ENCODE results near the gene ZNF732. TPM values are rescaled to one million over a fixed set of nuclear protein-coding genes. Genes with fewer than 3 reads are reported as not detected.
A peak's percentile ranks its signal among the peaks of the same experiment; 100 is the strongest.

ZNF732 gene
- total and polyA plus RNA-seq, 12 donors = 0.12 to 0.19 (median 0.15) TPM; not detected in 9

- H3K9me3 ChIP-seq = peaks cover 0 to 43% (median 0%) of the 10 kb centered on the region in 11 donors
- DNase-seq (peak; percentile 92 to 99), ATAC-seq (peak; percentile 96 to 99 (median 98))
- H3K27ac ChIP-seq = peak within 1 kb of the TSS; percentile 73 to 98 (median 96)
- no peak for TF ChIP-seq CTCF (IDR thresholded peaks at IDR 0.05)
- H3K36me3 ChIP-seq = peaks cover 0 to 16% (median 0%) of the 10 kb centered on the region in 9 donors
- H3K4me3 ChIP-seq = peak within 1 kb of the TSS; percentile 65 to 97 (median 84)
- H3K4me1 ChIP-seq = peaks cover 3 to 34% (median 23%) of the 10 kb centered on the region in 9 donors
- intact Hi-C loops (cut with DNase I) = loop anchor here in 2 of 10 donors (10.0 kb wide), 1 partner anchor 93 kb away; no protein-coding TSS in a partner anchor
- no peaks in the 10 kb centered on the region for H3K27me3 ChIP-seq
- WGBS, 2 donors = 0% methylated on average over 59 of the region's 59 CpGs
Observed at GRCh38 chr4:337143-337931, 32.1 kb upstream of the ZNF732 start, which contains the start of gene ZNF141. Gene ZNF141 (plus strand): TSS chr4:337814. CDS start chr4:337984, 170 bp downstream.

- Histone ChIP-seq H3K27ac (peak overlapping the region; percentile 73 to 98 (median 96)), H3K36me3 (peaks cover 0 to 11% (median 0%) of the 10 kb centered on the region in 9 donors), H3K4me1 (peaks cover 3 to 34% (median 23%) of the 10 kb centered on the region in 9 donors), H3K4me3 (peak overlapping the region; percentile 65 to 97 (median 84)), H3K9me3 (peaks cover 0 to 43% (median 0%) of the 10 kb centered on the region in 11 donors), H3K27me3 (no peaks in the 10 kb centered on the region)
- no peak for TF ChIP-seq CTCF (IDR thresholded peaks at IDR 0.05)
- intact Hi-C loops (cut with DNase I) = loop anchor here in 2 of 10 donors (10.0 kb wide), 1 partner anchor 92 kb away; no protein-coding TSS in a partner anchor
- 1% methylated on average over 18 of the region's 18 CpGs for WGBS, 2 donors
- ATAC-seq (peak in 6 of 8 donors; percentile 0 to 61 (median 14)), DNase-seq (peak in 1 of 2 donors; percentile 52)
Observed at GRCh38 chr4:336893-337142, 31.5 kb upstream of the ZNF732 start.

- Histone ChIP-seq H3K4me1 (peaks cover 3 to 34% (median 23%) of the 10 kb centered on the region in 9 donors), H3K27me3 (no peaks in the 10 kb centered on the region), H3K27ac (peak overlapping the region; percentile 73 to 98 (median 96)), H3K4me3 (peak overlapping the region; percentile 65 to 97 (median 84)), H3K9me3 (peaks cover 0 to 41% (median 0%) of the 10 kb centered on the region in 11 donors), H3K36me3 (peaks cover 0 to 9% (median 0%) of the 10 kb centered on the region in 9 donors)
- intact Hi-C loops (cut with DNase I) = loop anchor here in 2 of 10 donors (10.0 kb wide), 1 partner anchor 91 kb away; no protein-coding TSS in a partner anchor
- no peak for TF ChIP-seq CTCF (IDR thresholded peaks at IDR 0.05)
- peak in 6 of 8 donors; percentile 13 to 46 (median 23) for ATAC-seq
- DNase-seq = peak; percentile 35 to 70
- 3 to 4% methylated on average over 55 to 71 of the region's 71 CpGs for WGBS, 2 donors
Observed at GRCh38 chr4:336099-336892, 31.0 kb upstream of the ZNF732 start.

GRCh38 chr4:335515-335914 lies 30.2 kb upstream of the ZNF732 start:
- peak overlapping the region in 2 of 10 donors; percentile 92 to 97 for H3K4me3 ChIP-seq
- ATAC-seq = no peak

More at GRCh38 chr4:335515-335914, 30.2 kb upstream of the ZNF732 start:
- peaks cover 0 to 2% (median 0%) of the 10 kb centered on the region in 9 donors for H3K36me3 ChIP-seq
- intact Hi-C loops (cut with DNase I) = loop anchor here in 2 of 10 donors (10.0 kb wide), 1 partner anchor 91 kb away; no protein-coding TSS in a partner anchor
- 63 to 75% methylated on average over 2 of the region's 2 CpGs for WGBS, 2 donors
- H3K27me3 ChIP-seq = no peaks in the 10 kb centered on the region
- TF ChIP-seq CTCF (IDR thresholded peaks at IDR 0.05) = no peak
- peaks cover 0 to 41% (median 0%) of the 10 kb centered on the region in 11 donors for H3K9me3 ChIP-seq
- DNase-seq = no peak
- H3K4me1 ChIP-seq = peaks cover 3 to 34% (median 23%) of the 10 kb centered on the region in 9 donors
- peak overlapping the region in 5 of 10 donors; percentile 96 to 98 (median 97) for H3K27ac ChIP-seq
